HG03060 (cell line): ENCODE data around the gene SFXN2.
"Not testable (repeated sequence)": the region's sequence is repeated elsewhere in the genome, so short reads cannot be mapped to it uniquely, and the experiment has no call there.

Experiments used
- ATAC-seq: cut with Tn5 transposase; IDR thresholded peaks from one replicate; pipeline ENCODE4 v1.9.1; 2021; ENCODE audit warnings: low read depth, moderate number of reproducible peaks; ENCODE audit not compliant: unreplicated experiment

SFXN2 gene

GRCh38 chr10:102744374-102745051, 30.1 kb downstream of the SFXN2 start:
- ATAC-seq, result no peak

GRCh38 chr10:102745157-102745556, 30.7 kb downstream of the SFXN2 start:
- ATAC-seq, result no peak

GRCh38 chr10:102752266-102752930, 38.0 kb downstream of the SFXN2 start:
- ATAC-seq, result no peak

GRCh38 chr10:102752934-102753664, 38.7 kb downstream of the SFXN2 start:
- no peak for ATAC-seq

GRCh38 chr10:102753718-102754117, 39.3 kb downstream of the SFXN2 start:
- no peak for ATAC-seq

GRCh38 chr10:102757323-102757722, 42.9 kb downstream of the SFXN2 start:
- no peak for ATAC-seq

GRCh38 chr10:102758240-102758932, 44.0 kb downstream of the SFXN2 start:
- ATAC-seq, result no peak

GRCh38 chr10:102758933-102759262, 44.5 kb downstream of the SFXN2 start:
- ATAC-seq, result not testable (repeated sequence)

- ATAC-seq, result no peak
These were observed 45.2 kb downstream of the SFXN2 start for GRCh38 chr10:102759497-102760210.

GRCh38 chr10:102761981-102762380, 47.5 kb downstream of the SFXN2 start:
- no peak for ATAC-seq

GRCh38 chr10:102762401-102763015, 48.1 kb downstream of the SFXN2 start:
- ATAC-seq, result no peak

- no peak for ATAC-seq
These were observed 48.7 kb downstream of the SFXN2 start for GRCh38 chr10:102763037-102763607.

- no peak for ATAC-seq
These were observed 50.2 kb downstream of the SFXN2 start for GRCh38 chr10:102764470-102765161.

GRCh38 chr10:102765336-102765735, 50.9 kb downstream of the SFXN2 start:
- no peak for ATAC-seq

GRCh38 chr10:102767428-102768160, 53.2 kb downstream of the SFXN2 start:
- ATAC-seq, result no peak

GRCh38 chr10:102769375-102770107, 55.1 kb downstream of the SFXN2 start:
- no peak for ATAC-seq

- no peak for ATAC-seq
These were observed 55.7 kb downstream of the SFXN2 start for GRCh38 chr10:102770108-102770482.

GRCh38 chr10:102770792-102771191, 56.4 kb downstream of the SFXN2 start:
- ATAC-seq, result no peak
